ENCODE results near the gene MBD1.

MBD1 gene

GRCh38 chr18:50307400-50307737 lies 26.0 kb upstream of the MBD1 start:
- no peak for DNase-seq (ENCODE audit: low spot score)
- POLR2A ChIA-PET (ENCODE audit: low non-redundant PET) = interaction anchor here (0.5 kb wide), 1 partner anchor 54 kb away, joined by 5 read pairs; no protein-coding TSS in a partner anchor
- peak overlapping the region; percentile 81 for H3K27ac ChIP-seq
- CTCF ChIA-PET = no interaction called here
- no peak for TF ChIP-seq CTCF (conservative IDR thresholded peaks at IDR 0.05; ENCODE audit: low read depth)

- ChIA-PET CTCF (no interaction called here), POLR2A (ENCODE audit: low non-redundant PET) (interaction anchor here (0.5 kb wide), 1 partner anchor 53 kb away, joined by 5 read pairs; no protein-coding TSS in a partner anchor)
Observed at GRCh38 chr18:50306944-50307343, 25.6 kb upstream of the MBD1 start.

GRCh38 chr18:50301074-50301473 lies 19.8 kb upstream of the MBD1 start:
- POLR2A ChIA-PET (ENCODE audit: low non-redundant PET) = no interaction called here
- DNase-seq (ENCODE audit: low spot score) = no peak
- CTCF ChIA-PET = no interaction called here
- no peak overlapping the region for H3K27ac ChIP-seq
- TF ChIP-seq CTCF (conservative IDR thresholded peaks at IDR 0.05; ENCODE audit: low read depth) = no peak

More at GRCh38 chr18:50306944-50307343, 25.6 kb upstream of the MBD1 start:
- H3K27ac ChIP-seq = peak overlapping the region; percentile 81
- DNase-seq (ENCODE audit: low spot score) = no peak
- no peak for TF ChIP-seq CTCF (conservative IDR thresholded peaks at IDR 0.05; ENCODE audit: low read depth)

- POLR2A ChIA-PET (ENCODE audit: low non-redundant PET) = no interaction called here
- no peak for TF ChIP-seq CTCF (conservative IDR thresholded peaks at IDR 0.05; ENCODE audit: low read depth)
- H3K27ac ChIP-seq = no peak overlapping the region
- DNase-seq (ENCODE audit: low spot score) = no peak
- CTCF ChIA-PET = no interaction called here
Observed at GRCh38 chr18:50299626-50300388, 18.5 kb upstream of the MBD1 start.

DNA sequence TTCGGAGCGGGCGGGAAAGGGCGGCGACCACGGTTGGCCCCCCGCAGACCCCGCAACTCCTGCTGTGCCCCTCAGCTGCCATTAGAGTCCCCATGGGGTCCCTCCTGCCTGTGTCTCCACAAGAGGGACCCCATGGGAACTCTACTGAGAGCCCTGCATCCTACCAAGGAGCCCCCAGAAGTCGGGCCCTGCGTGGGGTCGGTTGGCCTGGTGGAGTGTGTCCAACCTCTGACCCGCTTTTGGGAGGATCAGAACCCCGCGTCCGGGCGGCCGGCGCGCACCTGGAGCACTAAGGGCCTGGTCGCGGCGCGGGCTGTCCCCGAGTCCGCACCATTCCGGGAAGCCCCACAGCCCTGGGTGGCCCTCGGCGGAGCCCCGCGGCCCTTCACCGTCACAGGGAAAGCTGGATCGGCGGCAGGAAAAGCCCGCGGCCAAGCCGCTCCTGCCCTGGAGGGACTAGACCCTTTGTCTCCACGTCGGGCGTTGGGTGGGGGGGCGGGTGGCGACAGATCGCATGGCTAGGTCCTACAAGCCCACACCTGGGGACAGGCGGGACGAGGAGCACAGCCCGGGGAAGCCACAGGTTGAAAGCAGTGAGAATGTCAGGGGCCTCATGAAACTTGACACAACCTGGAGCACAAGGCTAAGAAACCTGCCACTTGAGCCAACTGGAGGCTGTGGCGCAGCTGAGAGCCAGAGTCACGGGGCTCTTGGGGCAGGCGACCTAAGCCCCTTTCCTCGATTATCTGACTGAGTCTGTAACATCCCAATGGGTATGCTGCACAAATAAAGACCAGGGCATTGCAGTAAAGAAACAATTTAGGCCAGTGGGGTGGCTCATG lies 17.3 kb upstream of the MBD1 start:
- TF ChIP-seq CTCF (conservative IDR thresholded peaks at IDR 0.05; ENCODE audit: low read depth) = no peak
- H3K27ac ChIP-seq = no peak overlapping the region
- ChIA-PET CTCF (no interaction called here), POLR2A (ENCODE audit: low non-redundant PET) (no interaction called here)
- DNase-seq (ENCODE audit: low spot score) = no peak

GRCh38 chr18:50297621-50298442 lies 16.5 kb upstream of the MBD1 start:
- ChIA-PET CTCF (no interaction called here), POLR2A (ENCODE audit: low non-redundant PET) (no interaction called here)
- TF ChIP-seq CTCF (conservative IDR thresholded peaks at IDR 0.05; ENCODE audit: low read depth) = no peak
- DNase-seq (ENCODE audit: low spot score) = no peak
- H3K27ac ChIP-seq = no peak overlapping the region; the same call in 1 of the 2 replicates

All from RWPE1 (cell line).